ENCODE measurements around the gene ANKRD24.

GRCh38 chr19:4257025-4257424 is 74.5 kb downstream of the ANKRD24 start:
- TF ChIP-seq EZH2 (IDR thresholded peaks at IDR 0.05; ENCODE audit: borderline replicate concordance, insufficient read depth, low read length, poor library complexity, severe bottlenecking) (no peak), CTCF (IDR thresholded peaks at IDR 0.05; ENCODE audit: poor library complexity, severe bottlenecking) (no peak), TAF1 (IDR thresholded peaks at IDR 0.05; ENCODE audit: low read depth) (no peak), EP300 (conservative IDR thresholded peaks at IDR 0.05; ENCODE audit: poor library complexity, severe bottlenecking) (no peak), REST (IDR thresholded peaks at IDR 0.05; ENCODE audit: borderline replicate concordance) (no peak)
